ENCODE measurements around the gene STARD5.
"Not testable (repeated sequence)": the region's sequence is repeated elsewhere in the genome, so short reads cannot be mapped to it uniquely, and the experiment has no call there.

STARD5 gene

GRCh38 chr15:81337241-81337640, 13.3 kb upstream of the STARD5 start:
- no peak for DNase-seq

GRCh38 chr15:81336568-81336967, 12.6 kb upstream of the STARD5 start:
- no peak for DNase-seq

GRCh38 chr15:81335631-81336030, 11.7 kb upstream of the STARD5 start:
- no peak for DNase-seq

- DNase-seq = no peak
These were observed 11.0 kb upstream of the STARD5 start for GRCh38 chr15:81334768-81335435.

- DNase-seq = no peak
These were observed 9.4 kb upstream of the STARD5 start for GRCh38 chr15:81333363-81333762.

GRCh38 chr15:81332326-81332725, 8.4 kb upstream of the STARD5 start:
- no peak for DNase-seq

GRCh38 chr15:81331600-81331999, 7.7 kb upstream of the STARD5 start:
- no peak for DNase-seq

- DNase-seq = not testable (repeated sequence)
These were observed 7.2 kb upstream of the STARD5 start for GRCh38 chr15:81331141-81331540.

- DNase-seq = no peak
These were observed 6.6 kb upstream of the STARD5 start for GRCh38 chr15:81330366-81331090.

- no peak for DNase-seq
These were observed 5.5 kb upstream of the STARD5 start for GRCh38 chr15:81329446-81329845.

- DNase-seq = no peak
These were observed 3.6 kb upstream of the STARD5 start for GRCh38 chr15:81327516-81327915.

- no peak for DNase-seq
These were observed 2.7 kb upstream of the STARD5 start for GRCh38 chr15:81326466-81327212.

GRCh38 chr15:81323559-81323943, 390 bp downstream of the STARD5 start:
- no peak for DNase-seq

GRCh38 chr15:81322676-81323253, 1.2 kb downstream of the STARD5 start:
- DNase-seq = no peak

- DNase-seq = no peak
These were observed 2.3 kb downstream of the STARD5 start for GRCh38 chr15:81321667-81322066.

- no peak for DNase-seq
These were observed 6.3 kb downstream of the STARD5 start for GRCh38 chr15:81317642-81318017.

GRCh38 chr15:81316267-81316666, 7.7 kb downstream of the STARD5 start:
- no peak for DNase-seq

- no peak for DNase-seq
These were observed 8.3 kb downstream of the STARD5 start for GRCh38 chr15:81315452-81316175.

- DNase-seq = no peak
These were observed 9.6 kb downstream of the STARD5 start for GRCh38 chr15:81314378-81314777.

- no peak for DNase-seq
These were observed 10.3 kb downstream of the STARD5 start for GRCh38 chr15:81313686-81314085.

- no peak for DNase-seq
These were observed 11.0 kb downstream of the STARD5 start for GRCh38 chr15:81312790-81313543.
